IPS DF 19.7 (cell line): ENCODE data around the gene SHOX.
"Not testable (repeated sequence)": the region's sequence is repeated elsewhere in the genome, so short reads cannot be mapped to it uniquely, and the experiment has no call there.

Source experiments
- DNase-seq: peaks from one replicate; pipeline ENCODE4 v3.0.0-alpha.2; 2013; ENCODE audit warnings: low read depth, low spot score

The SHOX gene

DNA sequence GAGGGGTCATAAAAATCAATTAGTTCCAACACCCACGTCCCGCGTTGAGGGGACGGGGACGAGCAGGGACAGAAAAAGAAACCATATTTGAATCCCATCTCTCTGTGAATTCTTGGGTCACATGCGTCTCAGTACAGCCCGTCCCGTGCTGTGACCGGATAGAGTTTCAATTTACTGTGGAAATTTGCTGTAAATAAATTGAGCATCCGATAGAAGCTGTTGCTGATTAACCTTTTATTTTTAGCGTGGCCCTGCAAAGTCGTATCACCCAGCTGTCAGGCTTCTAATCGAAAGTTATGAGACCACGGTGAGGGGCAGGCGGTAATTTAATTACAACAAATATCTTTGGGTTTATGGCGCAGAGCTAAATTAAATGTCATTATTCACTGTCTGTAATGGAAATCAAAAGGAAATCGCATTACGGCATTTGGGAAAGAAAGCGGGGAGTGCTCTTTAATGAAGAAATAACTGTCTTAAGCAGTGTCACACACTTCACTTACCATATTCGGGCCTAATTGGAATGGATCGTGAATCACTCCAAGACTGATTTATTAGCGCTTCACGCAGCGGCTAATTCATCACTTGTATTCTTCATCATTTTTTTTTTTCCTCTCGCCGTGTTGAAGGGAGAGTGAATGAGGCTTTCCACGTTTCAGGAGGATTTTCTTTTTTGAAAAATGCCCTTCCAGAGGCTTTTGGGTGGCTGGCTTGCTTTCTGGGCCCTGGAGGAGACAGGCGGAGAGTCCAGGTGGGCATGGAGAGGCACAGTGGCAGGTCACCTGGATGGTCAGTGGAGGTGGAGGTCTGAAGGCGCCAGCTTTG, 7.3 kb downstream of the SHOX start:
- no peak for DNase-seq

DNA sequence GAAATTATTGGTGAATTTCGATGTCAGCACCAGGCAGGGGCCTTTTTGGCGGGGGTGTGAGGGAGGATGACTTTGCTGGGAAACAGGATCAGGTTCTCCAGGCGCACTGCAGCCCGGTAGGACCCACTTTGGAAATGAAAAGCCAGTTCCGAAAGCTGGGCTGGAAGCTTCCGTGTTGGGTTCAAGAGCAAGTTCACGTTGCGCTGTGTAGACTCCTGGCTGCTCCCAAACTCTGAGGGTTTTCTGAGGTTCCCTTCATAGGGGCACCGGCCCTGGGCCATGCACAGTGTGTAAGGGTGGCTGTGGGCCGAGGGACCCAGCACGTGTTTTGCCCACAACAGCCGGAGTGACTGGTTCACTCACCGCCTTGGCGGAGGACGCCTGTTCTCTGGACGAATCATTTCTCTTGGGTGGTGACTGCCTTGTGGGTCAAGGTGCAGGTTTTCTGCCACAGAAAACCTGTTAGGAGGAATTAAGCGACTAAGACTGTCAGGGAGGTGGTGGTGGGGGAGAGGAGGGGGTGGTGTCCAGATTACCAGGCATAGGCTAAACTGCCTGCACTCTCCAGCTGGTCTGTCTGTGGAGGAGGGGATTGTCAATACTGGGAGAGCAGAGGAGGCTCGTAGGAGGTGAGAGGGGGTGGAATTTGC, 8.0 kb downstream of the SHOX start:
- no peak for DNase-seq

- no peak for DNase-seq
Observed at GRCh38 chrX:639151-639550, 8.6 kb downstream of the SHOX start.

DNA sequence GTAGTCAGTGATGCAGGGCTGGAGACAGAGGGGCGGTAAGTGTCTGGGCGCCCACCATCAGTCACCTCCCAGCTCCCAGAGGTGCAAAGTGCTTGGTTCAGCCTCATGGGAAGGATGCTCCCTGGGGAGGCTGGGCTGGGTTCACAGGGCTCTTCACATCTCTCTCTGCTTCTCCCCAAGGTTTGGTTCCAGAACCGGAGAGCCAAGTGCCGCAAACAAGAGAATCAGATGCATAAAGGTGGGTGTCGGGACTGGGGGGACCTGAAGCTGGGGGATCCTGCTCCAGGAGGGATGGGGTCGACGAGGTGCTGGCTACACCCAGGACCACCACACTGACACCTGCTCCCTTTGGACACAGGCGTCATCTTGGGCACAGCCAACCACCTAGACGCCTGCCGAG, 10.1 kb downstream of the SHOX start:
- DNase-seq = no peak

- DNase-seq = no peak
Observed at GRCh38 chrX:641671-642435, 11.3 kb downstream of the SHOX start.

GRCh38 chrX:642436-643240, 12.0 kb downstream of the SHOX start:
- no peak for DNase-seq

GRCh38 chrX:643241-643595, 12.6 kb downstream of the SHOX start:
- no peak for DNase-seq

DNA sequence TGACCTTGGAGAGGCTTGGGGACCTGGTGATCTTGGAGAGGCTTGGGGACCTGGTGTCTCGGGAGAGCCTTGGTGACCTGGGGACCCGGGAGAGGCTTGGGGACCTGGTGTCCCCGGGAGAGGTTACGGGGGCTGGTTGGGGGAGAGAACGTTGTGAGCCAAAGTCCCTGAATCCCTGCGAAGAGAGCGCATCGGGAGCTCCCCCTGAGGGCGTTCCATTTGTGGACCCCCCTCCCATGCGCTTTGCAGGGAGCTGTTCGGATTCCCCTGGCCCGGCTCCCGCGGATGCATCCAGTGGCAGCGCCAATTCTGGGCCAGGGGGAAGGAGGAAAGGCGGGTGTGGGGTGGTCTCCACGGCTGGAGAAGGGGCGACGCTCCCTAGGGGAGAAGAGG, 13.3 kb downstream of the SHOX start:
- no peak for DNase-seq

GRCh38 chrX:644304-645281, 14.0 kb downstream of the SHOX start:
- no peak for DNase-seq

GRCh38 chrX:646228-646495, 15.6 kb downstream of the SHOX start:
- DNase-seq = no peak

GRCh38 chrX:646796-647195, 16.2 kb downstream of the SHOX start:
- DNase-seq = no peak

GRCh38 chrX:649166-649565, 18.6 kb downstream of the SHOX start:
- no peak for DNase-seq

- no peak for DNase-seq
Observed at GRCh38 chrX:650324-650723, 19.7 kb downstream of the SHOX start.

DNA sequence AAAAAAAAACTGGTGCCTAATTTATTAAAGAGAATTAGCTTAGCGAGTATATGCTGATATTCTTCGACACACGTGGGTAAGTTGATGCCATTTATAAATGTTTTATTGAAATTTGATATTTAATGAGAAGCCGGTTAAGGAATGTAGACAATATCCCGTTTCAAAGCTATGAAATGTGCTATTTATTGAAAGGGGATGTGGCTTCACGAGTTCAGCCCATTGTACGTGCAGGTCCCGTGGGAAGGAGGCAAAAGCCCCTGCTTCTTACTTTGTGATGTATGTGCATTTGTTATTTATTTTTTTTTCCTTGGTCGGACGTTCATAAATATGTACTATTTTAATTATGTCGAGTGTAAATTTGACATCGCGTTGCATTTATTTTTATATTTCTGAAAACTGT, 20.2 kb downstream of the SHOX start:
- DNase-seq = no peak

GRCh38 chrX:651922-652321, 21.3 kb downstream of the SHOX start:
- not testable (repeated sequence) for DNase-seq

DNA sequence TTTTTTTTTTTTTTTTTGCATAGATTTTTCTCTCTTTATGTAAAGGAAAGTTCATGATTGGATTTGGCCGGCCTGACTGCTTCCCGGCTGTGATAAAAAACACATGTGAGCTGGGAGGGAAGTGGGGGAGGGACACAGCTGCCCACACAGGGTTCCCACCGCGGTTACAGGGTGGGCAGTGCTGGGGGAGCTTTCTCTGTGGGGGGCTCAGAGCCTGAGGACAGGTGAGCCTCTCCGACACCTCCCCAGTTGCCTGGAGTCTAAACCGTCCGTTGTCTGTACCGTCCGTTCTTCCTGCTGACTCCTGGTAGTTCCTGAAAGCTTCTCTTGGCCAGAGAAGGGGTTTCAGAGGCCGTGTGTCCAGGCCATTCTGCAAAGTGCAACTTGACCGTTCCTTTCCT, 21.8 kb downstream of the SHOX start:
- DNase-seq = no peak

DNA sequence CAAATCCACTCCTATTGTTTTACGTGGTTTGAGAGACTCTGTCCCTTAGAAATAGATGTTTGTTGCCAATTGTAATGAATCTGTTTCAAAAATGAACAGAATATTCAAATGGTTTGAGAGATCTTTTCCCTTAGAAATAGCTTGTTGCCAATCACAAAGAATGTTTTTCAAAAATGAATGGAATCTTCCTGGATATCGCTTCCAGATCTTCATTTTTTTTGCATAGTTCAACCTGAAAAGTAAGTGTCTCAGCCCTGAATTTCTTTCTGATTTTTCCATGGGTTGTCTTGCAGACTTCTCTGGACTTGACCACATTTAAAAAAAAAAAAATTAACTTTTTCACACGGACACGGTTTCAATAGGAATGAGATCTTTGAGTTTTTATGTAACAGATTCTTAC, 22.7 kb downstream of the SHOX start:
- no peak for DNase-seq

DNA sequence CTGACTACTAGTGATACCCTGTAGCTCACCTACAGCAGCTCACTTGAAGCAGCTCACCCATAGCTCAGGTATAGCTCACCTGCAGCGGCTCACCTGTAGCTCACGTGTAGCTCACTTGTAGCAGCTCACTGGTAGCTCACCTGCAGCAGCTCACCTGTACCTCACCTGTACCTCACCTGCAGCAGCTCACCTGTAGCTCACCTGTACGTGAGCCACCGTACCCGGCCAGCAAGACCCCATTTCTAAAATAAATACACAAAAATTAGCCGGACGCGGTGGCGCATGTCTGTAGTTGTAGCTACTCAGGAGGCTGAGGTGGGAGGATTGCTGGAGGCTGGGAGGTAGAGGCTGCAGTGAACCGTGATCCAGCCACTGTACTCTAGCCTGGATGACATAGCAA, 30.6 kb downstream of the SHOX start:
- no peak for DNase-seq

DNA sequence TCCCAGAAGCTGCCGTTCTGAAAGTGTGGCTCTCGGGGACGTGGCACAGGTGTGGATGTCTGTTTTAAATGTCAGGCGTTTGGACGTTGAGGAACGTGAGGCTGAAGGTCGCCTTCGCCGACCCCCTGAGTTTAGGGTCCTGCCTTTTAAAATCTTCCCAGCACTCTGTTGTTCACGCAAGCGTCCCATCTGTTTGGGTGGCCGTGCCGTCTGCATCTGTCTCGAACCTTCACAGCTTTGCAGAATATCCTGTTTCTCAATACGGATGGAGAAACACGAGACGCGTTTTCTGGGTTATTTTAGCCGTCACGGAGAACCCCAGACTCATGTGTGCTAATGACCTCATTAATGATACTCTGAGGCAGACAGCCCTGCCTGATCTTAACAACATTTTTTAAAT, 31.5 kb downstream of the SHOX start:
- DNase-seq = no peak

- DNase-seq = no peak
Observed at GRCh38 chrX:663841-664240, 33.2 kb downstream of the SHOX start.
